NCI-H2107 treated with DMSO at 0.1 percent for 48 hours (cell line): ENCODE data around the gene C1orf198.

Experiments
- DNase-seq: peaks from one replicate; lab custom pipeline; 2025; ENCODE audit not compliant: unreplicated experiment; lab: John Stamatoyannopoulos, UW

Gene C1orf198

DNA sequence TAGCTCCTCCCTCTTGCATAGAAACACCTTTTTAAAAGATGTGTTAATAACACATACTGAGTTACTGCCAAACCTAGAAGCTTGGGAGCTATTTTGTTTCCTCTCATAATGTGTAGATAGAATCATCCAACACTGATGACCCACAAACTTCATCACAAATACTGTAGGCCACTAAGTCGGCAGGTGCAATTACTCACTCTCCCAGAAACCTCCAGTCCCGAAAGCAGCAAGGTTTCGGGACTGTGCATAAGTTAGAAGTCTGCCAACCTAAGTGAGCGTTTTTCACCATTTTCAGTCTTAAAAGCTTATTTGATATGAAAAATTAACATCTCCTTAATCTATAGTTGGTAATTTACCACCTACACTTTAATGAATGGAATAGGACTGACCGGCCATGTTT, 32.0 kb downstream of the C1orf198 start:
- no peak for DNase-seq

GRCh38 chr1:230834292-230834691, 34.0 kb downstream of the C1orf198 start:
- no peak for DNase-seq

GRCh38 chr1:230833511-230833910, 34.8 kb downstream of the C1orf198 start:
- DNase-seq = no peak

DNA sequence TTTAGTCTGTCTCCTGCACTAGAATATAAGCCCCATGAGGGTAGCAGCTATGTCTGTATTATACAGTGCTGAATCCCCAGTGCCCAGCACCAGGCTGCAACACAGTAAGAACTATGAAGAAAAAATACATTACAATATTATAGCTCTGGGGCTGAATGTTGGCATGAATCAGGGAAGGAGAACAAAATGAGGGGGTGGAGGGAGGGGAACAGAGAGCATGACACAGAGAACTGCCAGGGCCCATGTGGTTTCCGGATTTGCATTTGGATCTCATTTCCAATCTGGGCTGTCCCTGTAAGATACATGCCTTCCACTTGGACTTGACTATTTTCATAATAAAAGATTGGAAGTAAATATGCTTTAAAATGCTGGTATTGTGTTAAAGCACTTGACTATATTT, 35.8 kb downstream of the C1orf198 start:
- no peak for DNase-seq

GRCh38 chr1:230831771-230832170, 36.5 kb downstream of the C1orf198 start:
- no peak for DNase-seq

GRCh38 chr1:230828421-230828820, 39.9 kb downstream of the C1orf198 start:
- DNase-seq = no peak

GRCh38 chr1:230827801-230828200, 40.5 kb downstream of the C1orf198 start:
- DNase-seq = no peak

DNA sequence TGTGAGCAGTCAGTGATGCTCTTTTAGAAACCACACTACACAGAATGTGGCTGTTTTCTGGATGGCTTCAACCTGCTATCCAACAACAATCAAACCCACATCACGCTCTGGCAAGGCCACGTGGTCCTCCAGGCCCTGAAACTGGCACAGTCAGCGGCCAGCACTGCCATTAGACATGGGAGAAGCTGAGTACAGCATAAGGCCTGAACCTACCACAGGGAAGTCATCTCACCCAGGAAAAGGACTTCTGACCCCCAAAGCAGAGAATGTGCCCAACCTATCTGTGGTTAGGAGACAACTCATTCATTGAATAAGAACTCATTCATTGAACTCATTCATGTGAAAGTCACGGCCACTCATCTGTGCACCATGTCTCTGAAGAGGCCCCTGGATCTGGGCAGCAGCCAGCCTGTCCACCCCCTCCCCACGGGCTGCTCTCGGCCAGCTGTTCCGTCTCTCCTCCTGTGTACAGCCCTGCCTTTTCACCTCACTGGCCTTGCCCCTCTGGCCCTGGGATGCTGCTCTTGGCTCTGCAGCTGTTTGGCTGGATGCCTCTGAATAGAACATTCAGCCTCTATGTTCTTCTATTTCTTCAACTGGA, 41.1 kb downstream of the C1orf198 start:
- no peak for DNase-seq

DNA sequence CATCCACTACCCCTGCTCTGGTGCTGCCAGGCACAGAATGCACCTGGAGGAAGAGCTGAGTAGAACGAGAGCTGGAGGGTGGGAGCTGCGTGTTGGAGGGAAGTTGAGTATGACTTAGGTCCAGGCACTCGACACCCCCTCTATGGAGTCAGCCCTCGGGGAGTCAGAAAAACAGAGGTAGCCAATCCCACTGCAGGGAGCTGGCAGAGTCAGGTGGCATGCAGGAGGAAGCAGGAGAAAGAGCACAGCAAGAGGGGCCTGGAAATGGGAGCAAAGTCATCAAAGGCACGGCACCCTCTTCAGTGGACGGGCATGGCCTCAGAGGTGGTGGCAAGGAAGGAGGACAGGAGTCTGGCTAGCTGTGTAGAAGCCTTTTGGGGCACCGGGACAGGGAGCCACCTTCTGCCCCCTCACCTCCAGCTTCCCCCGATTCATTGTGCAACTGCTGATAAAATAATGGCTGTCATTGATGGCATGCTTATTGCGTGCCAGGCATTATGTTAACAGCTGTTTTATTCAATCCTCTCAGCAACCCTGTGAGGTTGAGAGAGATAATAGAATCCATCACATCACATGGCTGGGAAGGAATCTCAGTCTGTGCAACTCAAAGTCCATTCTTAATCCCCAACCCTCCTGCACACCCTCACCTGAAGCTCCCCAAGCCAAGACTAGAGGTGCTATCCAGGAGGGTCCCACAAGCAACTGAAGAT, 42.0 kb downstream of the C1orf198 start:
- DNase-seq = no peak

DNA sequence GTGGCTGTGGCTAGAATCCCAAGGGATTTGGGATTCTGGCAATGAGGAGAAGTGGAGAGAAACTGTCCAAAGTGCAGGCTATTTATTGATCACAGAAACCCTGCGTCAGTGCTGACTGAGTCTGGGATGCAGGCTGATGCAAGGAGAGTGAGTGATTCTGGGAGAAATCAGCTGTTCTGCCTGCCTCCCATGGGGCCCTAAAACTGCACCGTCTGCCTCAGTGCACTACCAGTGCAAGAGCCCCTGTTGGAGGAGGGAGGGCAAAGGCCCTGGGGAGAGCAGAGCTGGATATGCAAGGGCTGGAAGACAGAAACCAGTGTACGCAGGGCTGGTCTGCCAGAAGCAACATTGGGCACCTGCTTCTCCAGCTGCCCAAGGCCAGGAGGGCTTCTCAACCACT, 42.6 kb downstream of the C1orf198 start:
- DNase-seq = peak; percentile 41

DNA sequence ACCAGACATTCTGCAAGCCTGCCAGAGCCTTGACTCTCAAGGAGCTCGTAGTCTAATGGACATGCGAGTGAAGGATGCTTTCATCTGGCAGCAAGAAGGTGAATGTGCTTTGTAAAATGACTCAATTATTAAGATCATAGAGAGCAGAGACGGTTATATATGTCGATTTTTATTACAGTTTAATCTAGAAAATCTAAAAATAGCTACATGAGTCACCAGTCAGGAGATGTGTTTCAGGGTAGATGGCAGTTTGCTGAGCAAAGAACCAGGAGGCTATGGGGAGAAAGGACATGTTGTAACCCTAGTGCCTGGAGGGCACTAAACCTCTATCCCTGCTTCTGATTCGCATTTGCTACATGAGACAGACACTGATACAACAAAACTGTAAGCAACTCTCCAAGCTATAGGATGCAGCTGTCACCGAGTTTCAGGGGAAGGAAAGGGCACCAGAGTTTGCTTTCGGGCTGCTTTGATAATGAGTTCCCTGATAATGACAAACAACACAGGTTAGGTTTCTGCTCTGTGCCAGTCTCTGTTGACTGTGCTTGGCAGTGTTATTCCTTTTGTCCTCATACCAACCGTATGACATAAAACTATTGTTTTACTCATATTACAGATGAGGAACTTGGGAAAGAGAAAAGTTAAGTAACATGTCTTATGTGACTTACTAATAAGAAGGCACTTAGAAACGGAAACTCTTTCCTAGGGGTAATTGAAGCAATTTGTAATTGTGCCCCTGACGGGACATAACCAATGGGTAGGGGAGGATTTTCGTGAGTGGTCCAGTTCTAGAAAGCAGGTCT, 43.2 kb downstream of the C1orf198 start:
- DNase-seq = peak; percentile 63

DNA sequence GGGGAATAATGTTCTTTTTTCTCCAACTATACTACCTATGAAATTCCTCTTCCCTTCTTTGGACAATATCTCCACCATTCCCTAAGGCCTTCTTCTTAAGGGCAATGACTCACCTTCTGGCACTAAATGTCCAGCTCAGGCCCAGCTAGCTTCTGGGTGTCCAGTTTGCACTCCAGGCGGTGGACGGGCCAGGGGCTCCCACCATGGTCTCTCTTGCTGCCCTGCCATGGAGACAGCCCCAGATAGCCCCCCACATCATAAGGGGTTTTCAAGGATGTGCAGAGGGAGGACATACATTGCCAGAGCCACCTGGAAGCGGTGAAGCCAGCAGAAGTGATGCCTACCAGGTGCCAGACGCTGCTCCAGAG, 43.8 kb downstream of the C1orf198 start:
- DNase-seq = no peak

DNA sequence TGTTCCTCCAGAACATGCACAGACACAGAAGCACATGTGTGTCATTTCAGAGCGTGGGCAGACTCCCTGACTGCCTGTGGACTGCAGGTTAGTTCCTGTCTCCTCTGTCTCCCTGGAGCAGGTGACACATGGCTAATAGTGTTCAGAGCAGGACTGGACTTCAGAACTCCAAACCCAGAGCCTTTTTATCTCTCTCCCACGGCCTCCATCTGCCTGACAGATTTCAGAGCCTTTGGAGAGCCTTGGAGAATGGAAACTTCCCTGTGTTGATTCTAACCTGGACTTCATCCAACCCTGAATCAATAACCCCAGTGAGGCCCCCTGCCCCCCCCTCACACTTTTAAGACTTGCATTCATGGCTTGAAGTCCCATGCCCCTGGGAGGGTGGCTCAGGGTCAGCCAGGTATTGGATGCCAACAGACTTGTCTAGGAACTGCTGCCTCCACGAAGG, 44.4 kb downstream of the C1orf198 start:
- no peak for DNase-seq

- DNase-seq = no peak
These were observed 44.9 kb downstream of the C1orf198 start for GRCh38 chr1:230823426-230823825.

DNA sequence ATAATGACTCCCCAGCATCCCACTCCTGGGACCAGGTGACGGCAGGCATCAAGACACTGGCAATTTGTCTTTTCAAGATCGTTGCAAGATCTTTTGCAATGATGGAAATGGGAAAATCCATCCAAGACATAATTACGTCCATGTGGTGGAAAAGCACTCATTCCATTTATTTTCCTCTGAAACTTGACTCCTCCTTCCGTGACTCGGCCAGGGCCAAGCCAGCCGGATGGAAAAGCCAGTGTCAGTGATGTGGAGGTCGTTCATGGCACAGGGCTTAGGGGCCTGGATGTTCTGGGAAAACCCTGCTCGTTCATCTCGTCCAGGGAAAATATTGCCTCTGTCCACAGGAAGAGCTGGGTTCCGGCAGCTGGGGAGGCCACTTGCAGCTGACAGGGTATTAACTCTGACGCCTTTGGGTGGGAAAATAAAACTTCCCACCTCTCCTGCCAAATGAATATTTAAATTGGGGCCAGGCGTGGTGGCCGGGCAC, 46.2 kb downstream of the C1orf198 start:
- no peak for DNase-seq

- DNase-seq = no peak
These were observed 47.0 kb downstream of the C1orf198 start for GRCh38 chr1:230821346-230821745.

GRCh38 chr1:230820568-230820967, 47.8 kb downstream of the C1orf198 start:
- DNase-seq = no peak

- DNase-seq = no peak
These were observed 48.3 kb downstream of the C1orf198 start for GRCh38 chr1:230819976-230820375.

DNA sequence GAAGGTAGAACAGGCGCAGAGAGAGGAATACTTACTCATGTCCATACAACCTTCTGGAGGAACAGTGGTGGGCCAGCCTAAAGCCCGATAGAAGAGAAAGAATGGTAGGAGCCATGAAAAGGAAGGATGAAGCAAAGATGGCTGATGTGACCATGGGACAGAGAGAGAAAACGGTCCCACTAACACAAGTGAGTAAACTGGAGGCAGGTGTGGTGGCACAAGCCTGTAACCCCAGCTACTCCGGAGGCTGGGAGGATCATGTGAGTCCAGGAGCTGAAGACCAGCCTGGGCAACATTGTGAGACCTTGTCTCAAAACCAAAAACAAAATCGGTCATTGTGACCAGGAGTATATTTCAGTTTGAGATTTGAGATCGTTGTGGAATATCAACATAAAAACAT, 49.4 kb downstream of the C1orf198 start:
- no peak for DNase-seq

- DNase-seq = no peak
These were observed 50.0 kb downstream of the C1orf198 start for GRCh38 chr1:230818367-230818766.

DNA sequence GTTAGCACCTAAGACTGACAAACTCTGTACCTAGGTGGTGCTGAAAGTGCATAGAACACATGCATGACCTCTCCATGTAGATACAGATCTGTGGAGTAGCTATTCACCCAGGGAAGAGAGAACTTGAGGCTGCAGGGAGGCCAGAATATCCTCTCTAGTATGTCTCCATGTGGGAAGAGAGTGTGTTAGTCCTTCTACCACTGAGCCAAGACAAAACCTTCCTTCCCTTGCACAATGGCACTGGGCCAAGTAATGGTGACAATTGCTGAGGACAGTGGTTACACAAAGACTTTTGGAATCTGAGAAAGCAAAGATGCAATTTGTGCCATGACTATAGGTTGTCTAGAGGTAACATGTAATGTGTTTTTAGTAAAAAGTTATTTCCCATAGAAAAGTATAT, 52.3 kb downstream of the C1orf198 start:
- DNase-seq = no peak
